H9 (cell line): ENCODE results near the gene BTNL8. TPM values are rescaled to one million over a fixed set of nuclear protein-coding genes. Genes with fewer than 3 reads are reported as not detected.

Source experiments
- DNase-seq: peaks from one replicate; pipeline ENCODE4 v3.0.0-alpha.2; 2017
- H2AFZ ChIP-seq: one replicate; pipeline ENCODE4 v1.6.1; 2013; ENCODE audit warnings: mild to moderate bottlenecking, low read length, control low read depth, moderate library complexity
- H2AK5ac ChIP-seq: 2 replicates; pipeline ENCODE4 v1.6.1; 2013; ENCODE audit warnings: low read length, control low read depth, mixed read lengths; ENCODE audit not compliant: insufficient read length
- H2BK120ac ChIP-seq: one replicate; pipeline ENCODE4 v1.6.1; 2013; ENCODE audit warnings: low read depth, mild to moderate bottlenecking, low read length, control low read depth, inconsistent platforms; ENCODE audit not compliant: poor library complexity, severe bottlenecking
- H2BK12ac ChIP-seq: 2 replicates; pipeline ENCODE4 v1.6.1; 2013; ENCODE audit warnings: low read length, control low read depth, mixed read lengths, low read depth; ENCODE audit not compliant: insufficient read length
- H2BK15ac ChIP-seq: 2 replicates; pipeline ENCODE4 v1.6.1; 2013; ENCODE audit warnings: low read depth, low read length, control low read depth
- H2BK20ac ChIP-seq: one replicate; pipeline ENCODE4 v1.6.1; 2013; ENCODE audit warnings: low read depth, mild to moderate bottlenecking, low read length, control low read depth, inconsistent platforms; ENCODE audit not compliant: poor library complexity, severe bottlenecking
- H2BK5ac ChIP-seq: 2 replicates; pipeline ENCODE4 v1.6.1; 2013; ENCODE audit warnings: low read length, control low read depth, mixed read lengths; ENCODE audit not compliant: insufficient read length
- H3K14ac ChIP-seq: 2 replicates; pipeline ENCODE4 v1.6.1; 2013; ENCODE audit warnings: low read length, control low read depth; ENCODE audit not compliant: insufficient read depth
- H3K18ac ChIP-seq: 2 replicates; pipeline ENCODE4 v1.6.1; 2013; ENCODE audit warnings: low read depth, mild to moderate bottlenecking, mixed read lengths, low read length, control low read depth; ENCODE audit not compliant: insufficient read length
- H3K23ac ChIP-seq: 2 replicates; pipeline ENCODE4 v1.6.1; 2013; ENCODE audit warnings: low read length, control low read depth, mixed read lengths, low read depth; ENCODE audit not compliant: insufficient read length
- H3K23me2 ChIP-seq: 2 replicates; pipeline ENCODE4 v1.6.1; 2013; ENCODE audit warnings: low read depth, mild to moderate bottlenecking, mixed read lengths, low read length, control low read depth; ENCODE audit not compliant: insufficient read length, poor library complexity, severe bottlenecking
- H3K27ac ChIP-seq: 2 replicates; pipeline ENCODE4 v1.5.1; 2013; ENCODE audit warnings: low read length, control low read depth, mixed read lengths, low read depth; ENCODE audit not compliant: insufficient read length
- H3K27me3 ChIP-seq: 2 replicates; pipeline ENCODE4 v1.6.1; 2013; ENCODE audit warnings: low read length, control low read depth, inconsistent platforms; ENCODE audit not compliant: insufficient read depth
- H3K4ac ChIP-seq: 2 replicates; pipeline ENCODE4 v1.6.1; 2013; ENCODE audit warnings: low read depth, mild to moderate bottlenecking, control low read depth, inconsistent platforms, low read length, moderate library complexity
- H3K4me1 ChIP-seq: 2 replicates; pipeline ENCODE4 v1.6.1; 2013; ENCODE audit warnings: low read length, control low read depth, inconsistent platforms; ENCODE audit not compliant: insufficient read depth
- H3K4me2 ChIP-seq: 2 replicates; pipeline ENCODE4 v1.6.1; 2013; ENCODE audit warnings: low read length, control low read depth, mixed read lengths; ENCODE audit not compliant: insufficient read length, insufficient read depth
- H3K56ac ChIP-seq: 2 replicates; pipeline ENCODE4 v1.6.1; 2013; ENCODE audit warnings: low read depth, mild to moderate bottlenecking, mixed read lengths, low read length, control low read depth; ENCODE audit not compliant: insufficient read length
- H3K79me1 ChIP-seq: 2 replicates; pipeline ENCODE4 v1.6.1; 2013; ENCODE audit warnings: low read depth, mild to moderate bottlenecking, moderate library complexity, low read length, control low read depth, inconsistent platforms; ENCODE audit not compliant: insufficient read depth, poor library complexity, severe bottlenecking
- H3K79me2 ChIP-seq: 2 replicates; pipeline ENCODE4 v1.6.1; 2013; ENCODE audit warnings: low read length, control low read depth, inconsistent platforms; ENCODE audit not compliant: insufficient read depth
- H3K9ac ChIP-seq: 2 replicates; pipeline ENCODE4 v1.6.1; 2013; ENCODE audit warnings: low read length, control low read depth, mixed read lengths; ENCODE audit not compliant: insufficient read length; ENCODE audit errors: extremely low read depth
- H3K9me3 ChIP-seq: one replicate; pipeline ENCODE4 v1.6.1; 2013; ENCODE audit warnings: low read depth, low read length, inconsistent platforms; ENCODE audit not compliant: control insufficient read depth
- H3T11ph ChIP-seq: one replicate; pipeline ENCODE4 v1.6.1; 2013; ENCODE audit warnings: mild to moderate bottlenecking, low read length, control low read depth, inconsistent platforms
- H4K20me1 ChIP-seq: one replicate; pipeline ENCODE4 v1.6.1; 2013; ENCODE audit not compliant: control insufficient read depth, insufficient read length, insufficient read depth
- H4K5ac ChIP-seq: 2 replicates; pipeline ENCODE4 v1.6.1; 2013; ENCODE audit warnings: low read depth, mild to moderate bottlenecking, mixed read lengths, low read length, control low read depth; ENCODE audit not compliant: insufficient read length
- H4K8ac ChIP-seq: replicated peaks from 2 replicates; pipeline ENCODE4 v1.6.1; 2013; ENCODE audit warnings: low read length, control low read depth, mixed read lengths, low read depth; ENCODE audit not compliant: insufficient read length
- H4K91ac ChIP-seq: 2 replicates; pipeline ENCODE4 v1.6.1; 2013; ENCODE audit warnings: low read depth, mild to moderate bottlenecking, moderate library complexity, mixed read lengths, low read length, control low read depth; ENCODE audit not compliant: insufficient read length
- H3K27ac Mint-ChIP-seq, 3 experiments: 2 replicates in 2 of 3; 3 replicates in 1 of 3; pipeline ENCODE4 v1.8.0; 2020 to 2021; ENCODE audit warnings: mixed read lengths in 3 of 3, mild to moderate bottlenecking in 1 of 3, moderate library complexity in 1 of 3
- H3K27me3 Mint-ChIP-seq: 2 replicates; pipeline ENCODE4 v1.8.0; 2021; ENCODE audit warnings: low read depth, mild to moderate bottlenecking, moderate library complexity, mixed read lengths
- H3K36me3 Mint-ChIP-seq, 3 experiments: 2 replicates in 2 of 3; 3 replicates in 1 of 3; pipeline ENCODE4 v1.8.0; 2020 to 2021; ENCODE audit warnings: low read depth in 3 of 3, mixed read lengths in 3 of 3; ENCODE audit not compliant: insufficient read depth in 1 of 3
- H3K4me1 Mint-ChIP-seq, 2 experiments: 2 replicates each; pipeline ENCODE4 v1.8.0; 2020; ENCODE audit warnings: mixed read lengths in 2 of 2
- H3K4me3 Mint-ChIP-seq, 2 experiments: 2 replicates in 1 of 2; 3 replicates in 1 of 2; pipeline ENCODE4 v1.8.0; 2020 to 2021; ENCODE audit warnings: mild to moderate bottlenecking in 2 of 2, mixed read lengths in 2 of 2, moderate library complexity in 1 of 2
- H3K9me3 Mint-ChIP-seq, 2 experiments: 2 replicates in 1 of 2; 3 replicates in 1 of 2; pipeline ENCODE4 v1.8.0; 2020; ENCODE audit warnings: mild to moderate bottlenecking in 2 of 2, mixed read lengths in 2 of 2, moderate library complexity in 1 of 2
- CTCF ChIP-seq: fragments of 200-600 bp; sonication (generic); conservative IDR thresholded peaks from 3 replicates; pipeline ENCODE4 v1.8.0; 2021; ENCODE audit warnings: antibody characterized with exemption, mild to moderate bottlenecking
- WGBS: extraction: QIAGEN DNeasy Blood & Tissue Kit; methylation state at CpG from one replicate; pipeline ENCODE4 v1.1.7; 2013; ENCODE audit warnings: missing lambda C conversion rate, low lambda C conversion rate, mixed read lengths; ENCODE audit not compliant: insufficient read length; ENCODE audit errors: extremely low coverage; 5-methylcytosine and 5-hydroxymethylcytosine counted together
- total RNA-seq: library from RNA; stranded (reverse); gene quantifications from 2 replicates; pipeline ENCODE4 v1.2.1, GENCODE V29; 2021

BTNL8 gene
- total RNA-seq, 1 experiment from 2014 or later = 0.13 TPM

DNA sequence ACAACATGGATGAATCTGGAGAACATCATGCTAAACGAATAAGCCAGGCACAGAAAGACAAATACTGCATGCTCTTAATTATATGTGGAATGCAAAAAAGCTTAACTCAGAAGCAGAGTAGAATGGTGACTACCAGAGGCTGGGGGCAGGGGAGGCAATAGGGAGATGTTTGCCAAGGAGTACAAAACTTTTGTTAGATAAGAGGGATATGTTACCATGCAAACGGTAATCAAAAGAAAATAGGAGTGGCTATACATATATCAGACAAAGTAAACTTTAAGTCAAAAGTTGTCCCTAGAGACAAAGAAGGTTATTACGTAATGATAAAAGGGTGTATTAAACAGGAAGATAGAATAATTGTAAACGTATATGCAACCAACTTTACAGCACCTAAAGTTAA is 71.9 kb downstream of the BTNL8 start:
- no peak overlapping the region for H3K27ac Mint-ChIP-seq
- no peaks in the 10 kb centered on the region for H3K79me2 ChIP-seq
- no peak overlapping the region for H3K4ac ChIP-seq
- H2AFZ ChIP-seq = no peak overlapping the region
- no peak overlapping the region for H2AK5ac ChIP-seq
- no peaks in the 10 kb centered on the region for H3K4me1 ChIP-seq
- H2BK12ac ChIP-seq = no peak overlapping the region
- WGBS = no CpG with 5 or more reads among the region's 4 CpGs
- H3K9me3 ChIP-seq = no peaks in the 10 kb centered on the region
- H3T11ph ChIP-seq = no peak overlapping the region
- no peaks in the 10 kb centered on the region for H3K27me3 ChIP-seq
- no peak overlapping the region for H2BK5ac ChIP-seq
- H2BK120ac ChIP-seq = no peak overlapping the region
- H3K27me3 Mint-ChIP-seq = peaks cover 1% of the 10 kb centered on the region
- no peak overlapping the region for H3K56ac ChIP-seq
- no peaks in the 10 kb centered on the region for H3K23me2 ChIP-seq
- no peak for DNase-seq
- no peak overlapping the region for H3K18ac ChIP-seq
- no peak overlapping the region for H3K27ac ChIP-seq
- no peak overlapping the region for H2BK20ac ChIP-seq
- H3K4me3 Mint-ChIP-seq = no peak overlapping the region
- H2BK15ac ChIP-seq = no peak overlapping the region
- no peaks in the 10 kb centered on the region for H3K4me1 Mint-ChIP-seq
- no peak overlapping the region for H4K5ac ChIP-seq
- no peak for TF ChIP-seq CTCF
- no peak overlapping the region for H3K9ac ChIP-seq
- no peak overlapping the region for H3K14ac ChIP-seq
- peaks cover 0 to 13% of the 10 kb centered on the region in 2 experiments; a peak in 2 of 5 replicates for H3K9me3 Mint-ChIP-seq
- H3K23ac ChIP-seq = no peak overlapping the region
- H3K79me1 ChIP-seq = no peaks in the 10 kb centered on the region
- H4K91ac ChIP-seq = no peak overlapping the region
- H4K8ac ChIP-seq = no peak overlapping the region
- H3K36me3 Mint-ChIP-seq = no peaks in the 10 kb centered on the region
- no peak overlapping the region for H3K4me2 ChIP-seq
- H4K20me1 ChIP-seq = no peaks in the 10 kb centered on the region
